Measurements from ENCODE around the gene SERPINA3. TPM values are rescaled to one million over a fixed set of nuclear protein-coding genes. Genes with fewer than 3 reads are reported as not detected.

The SERPINA3 gene
- total and polyA plus RNA-seq, 2 donors (not counting 1 experiment from before 2014, with no cell fraction given) = not detected

DNA sequence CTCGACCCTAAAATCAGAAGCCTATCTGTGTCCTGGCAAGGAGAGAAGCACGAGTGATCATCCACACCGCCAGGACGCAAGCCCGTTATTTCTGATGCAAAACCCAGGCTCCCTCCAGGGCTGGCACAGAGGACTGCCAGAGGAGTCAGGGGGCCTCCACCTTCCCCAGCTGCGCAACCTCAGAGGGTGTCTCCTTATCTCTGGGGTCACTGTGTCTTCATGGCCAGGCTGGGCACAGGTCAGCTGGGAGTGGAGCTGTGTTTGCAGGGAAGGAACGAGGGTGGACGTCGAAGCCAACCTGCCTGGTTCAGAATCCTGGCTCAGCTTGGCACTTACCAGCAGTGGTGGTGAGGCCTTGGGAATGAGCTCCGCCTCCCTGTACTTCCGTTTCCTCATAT is 12.0 kb upstream of the SERPINA3 start:
- H3K27ac Mint-ChIP-seq = no peak overlapping the region
- no peaks in the 10 kb centered on the region for H3K9me3 Mint-ChIP-seq (ENCODE audit: insufficient read depth)
- Histone ChIP-seq H3K9me3 (ENCODE audit: control extremely low read depth in 1 of 3, control insufficient read depth in 2 of 3, insufficient read depth in 1 of 3, low read length in 2 of 3) (peaks cover 0 to 10% (median 0%) of the 10 kb centered on the region in 3 donors), H3K4me2 (replicated peaks; ENCODE audit: low read depth, low read length, poor library complexity, severe bottlenecking) (no peak overlapping the region), H3K27ac (ENCODE audit: low read length in 2 of 2) (no peak overlapping the region), H3K4me1 (ENCODE audit: control insufficient read depth in 2 of 2, insufficient read depth in 2 of 2, low read length in 2 of 2) (no peaks in the 10 kb centered on the region), H4K20me1 (ENCODE audit: control insufficient read depth, insufficient read depth, low read length, poor library complexity, severe bottlenecking) (no peaks in the 10 kb centered on the region), H3K4me3 (ENCODE audit: control extremely low read depth in 1 of 5, extremely low read depth in 1 of 5, insufficient read depth in 1 of 5, low read depth in 2 of 5, low read length in 4 of 5) (no peak overlapping the region), H3K27me3 (replicated peaks in 1 of 4; ENCODE audit: control extremely low read depth in 1 of 4, control insufficient read depth in 3 of 4, insufficient read depth in 4 of 4, low read length in 3 of 4) (no peaks in the 10 kb centered on the region), H2AFZ (ENCODE audit: insufficient read depth, low read depth, low read length, poor library complexity, severe bottlenecking) (no peak overlapping the region), H3K79me2 (ENCODE audit: control insufficient read depth, insufficient read depth, low read length) (no peaks in the 10 kb centered on the region), H3K36me3 (replicated peaks in 1 of 2; ENCODE audit: control extremely low read depth in 1 of 2, control insufficient read depth in 1 of 2, extremely low read depth in 1 of 2, insufficient read depth in 2 of 2, low read length in 1 of 2) (no peaks in the 10 kb centered on the region), H3K9ac (ENCODE audit: low read length) (no peak overlapping the region)
- ChIA-PET POLR2A (no interaction called here), CTCF (no interaction called here)
- 89% methylated on average over 11 of the region's 11 CpGs for WGBS (ENCODE audit: insufficient coverage)
- intact Hi-C loops (cut with micrococcal nuclease) = no loop called here
- TF ChIP-seq EZH2 (IDR thresholded peaks at IDR 0.05; ENCODE audit: borderline replicate concordance, insufficient read depth, low read depth, low read length, poor library complexity, severe bottlenecking) = no peak
- TF ChIP-seq CTCF (IDR thresholded peaks at IDR 0.05) = no peak
- peaks cover 4% of the 10 kb centered on the region for H3K27me3 Mint-ChIP-seq
- ATAC-seq (ENCODE audit: low read depth) = no peak
- no peak for DNase-seq
- H3K4me1 Mint-ChIP-seq = no peaks in the 10 kb centered on the region
- H3K4me3 Mint-ChIP-seq = no peak overlapping the region

DNA sequence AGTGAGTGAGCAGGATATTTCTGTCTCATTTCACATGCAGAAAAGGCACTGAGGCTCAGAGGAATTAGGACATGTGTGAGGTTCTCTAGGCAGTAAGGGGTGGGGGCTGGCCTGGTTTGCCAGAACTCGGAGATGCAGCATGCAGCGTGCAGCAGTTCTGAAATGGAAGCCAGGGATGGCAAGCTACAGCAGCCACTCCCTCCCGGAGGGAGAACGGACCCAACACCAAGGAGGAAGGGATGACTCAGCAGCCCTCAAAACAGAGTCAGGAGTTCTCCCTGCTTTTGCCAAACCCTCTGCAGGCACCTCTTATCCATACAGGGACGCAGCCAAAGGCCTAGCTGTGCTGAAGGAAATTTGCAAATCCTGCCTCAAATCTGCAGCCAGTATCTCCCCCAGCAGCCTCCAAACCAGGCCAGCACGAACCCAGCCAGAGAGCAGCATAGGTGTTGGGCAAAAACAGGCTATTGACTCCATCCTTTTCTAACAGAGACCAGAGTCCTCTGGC is 10.3 kb upstream of the SERPINA3 start:
- intact Hi-C loops (cut with micrococcal nuclease) = no loop called here
- ChIA-PET CTCF (no interaction called here), POLR2A (no interaction called here)
- Histone ChIP-seq H3K36me3 (replicated peaks in 1 of 2; ENCODE audit: control extremely low read depth in 1 of 2, control insufficient read depth in 1 of 2, extremely low read depth in 1 of 2, insufficient read depth in 2 of 2, low read length in 1 of 2) (no peaks in the 10 kb centered on the region), H3K4me2 (replicated peaks; ENCODE audit: low read depth, low read length, poor library complexity, severe bottlenecking) (no peak overlapping the region), H3K27me3 (replicated peaks in 1 of 4; ENCODE audit: control extremely low read depth in 1 of 4, control insufficient read depth in 3 of 4, insufficient read depth in 4 of 4, low read length in 3 of 4) (no peaks in the 10 kb centered on the region), H4K20me1 (ENCODE audit: control insufficient read depth, insufficient read depth, low read length, poor library complexity, severe bottlenecking) (no peaks in the 10 kb centered on the region), H2AFZ (ENCODE audit: insufficient read depth, low read depth, low read length, poor library complexity, severe bottlenecking) (no peak overlapping the region), H3K4me1 (ENCODE audit: control insufficient read depth in 2 of 2, insufficient read depth in 2 of 2, low read length in 2 of 2) (no peaks in the 10 kb centered on the region), H3K27ac (ENCODE audit: low read length in 2 of 2) (no peak overlapping the region), H3K9me3 (ENCODE audit: control extremely low read depth in 1 of 3, control insufficient read depth in 2 of 3, insufficient read depth in 1 of 3, low read length in 2 of 3) (peaks cover 0 to 10% (median 0%) of the 10 kb centered on the region in 3 donors), H3K79me2 (ENCODE audit: control insufficient read depth, insufficient read depth, low read length) (no peaks in the 10 kb centered on the region), H3K4me3 (ENCODE audit: control extremely low read depth in 1 of 5, extremely low read depth in 1 of 5, insufficient read depth in 1 of 5, low read depth in 2 of 5, low read length in 4 of 5) (no peak overlapping the region), H3K9ac (ENCODE audit: low read length) (no peak overlapping the region)
- TF ChIP-seq CTCF (IDR thresholded peaks at IDR 0.05) (no peak), EZH2 (IDR thresholded peaks at IDR 0.05; ENCODE audit: borderline replicate concordance, insufficient read depth, low read depth, low read length, poor library complexity, severe bottlenecking) (no peak)
- no peak for ATAC-seq (ENCODE audit: low read depth)
- no peak overlapping the region for H3K27ac Mint-ChIP-seq
- 31% methylated on average over 6 of the region's 6 CpGs for WGBS (ENCODE audit: insufficient coverage)
- no peaks in the 10 kb centered on the region for H3K4me1 Mint-ChIP-seq
- no peaks in the 10 kb centered on the region for H3K9me3 Mint-ChIP-seq (ENCODE audit: insufficient read depth)
- H3K4me3 Mint-ChIP-seq = no peak overlapping the region
- no peaks in the 10 kb centered on the region for H3K27me3 Mint-ChIP-seq
- DNase-seq = no peak
